Middle frontal gyrus (tissue), 1 donor: Measurements from ENCODE around the gene HOXC11.

ENCODE experiments used
- DNase-seq: peaks from one replicate; pipeline ENCODE4 v3.0.0-alpha.2; 2015; ENCODE audit warnings: low spot score; ENCODE audit errors: extremely low spot score

The HOXC11 gene

GRCh38 chr12:53984901-53985691, 12.2 kb downstream of the HOXC11 start, which contains the start of gene HOXC10:
TSS of gene HOXC10 (plus strand) at chr12:53985146. CDS start at chr12:53985260, 114 bp downstream.
- DNase-seq, result no peak

GRCh38 chr12:53985692-53985993, 12.7 kb downstream of the HOXC11 start:
- no peak for DNase-seq

DNA sequence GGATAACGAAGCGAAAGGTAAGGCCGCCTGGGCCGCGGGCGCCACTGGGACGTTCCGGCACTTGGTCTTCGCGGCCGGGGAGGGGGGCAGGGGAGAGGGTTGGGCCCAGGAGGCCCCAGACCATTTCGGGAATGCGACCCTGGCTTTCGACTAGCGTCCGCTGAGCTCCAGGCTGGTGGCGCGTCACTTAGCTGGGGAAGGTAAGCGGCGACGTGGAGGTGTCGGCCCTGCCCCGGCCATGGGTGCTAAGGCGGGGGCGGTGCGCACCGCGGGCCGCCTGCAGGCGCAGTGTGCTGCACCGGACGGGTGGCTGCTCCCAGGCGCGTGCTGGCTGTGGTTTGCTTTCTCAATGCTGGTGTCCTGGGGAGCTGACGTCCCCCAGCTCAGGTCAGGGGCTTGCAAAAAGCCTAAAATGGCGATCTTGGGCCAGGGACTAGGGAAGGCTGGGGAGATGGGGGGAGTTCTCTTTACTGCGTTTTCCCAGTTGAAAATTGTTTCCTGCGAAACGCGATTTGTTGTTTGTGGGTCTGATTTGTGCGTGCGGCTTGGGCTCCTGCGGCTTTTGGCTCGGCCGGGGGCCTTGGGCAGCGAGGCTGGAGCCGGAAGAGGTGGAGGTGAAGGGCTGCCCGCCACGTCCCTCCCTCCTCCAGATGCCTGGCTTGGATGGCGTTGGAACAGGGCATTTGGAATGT, 13.2 kb downstream of the HOXC11 start:
- DNase-seq, result no peak

GRCh38 chr12:53986686-53987483, 14.0 kb downstream of the HOXC11 start:
- no peak for DNase-seq

DNA sequence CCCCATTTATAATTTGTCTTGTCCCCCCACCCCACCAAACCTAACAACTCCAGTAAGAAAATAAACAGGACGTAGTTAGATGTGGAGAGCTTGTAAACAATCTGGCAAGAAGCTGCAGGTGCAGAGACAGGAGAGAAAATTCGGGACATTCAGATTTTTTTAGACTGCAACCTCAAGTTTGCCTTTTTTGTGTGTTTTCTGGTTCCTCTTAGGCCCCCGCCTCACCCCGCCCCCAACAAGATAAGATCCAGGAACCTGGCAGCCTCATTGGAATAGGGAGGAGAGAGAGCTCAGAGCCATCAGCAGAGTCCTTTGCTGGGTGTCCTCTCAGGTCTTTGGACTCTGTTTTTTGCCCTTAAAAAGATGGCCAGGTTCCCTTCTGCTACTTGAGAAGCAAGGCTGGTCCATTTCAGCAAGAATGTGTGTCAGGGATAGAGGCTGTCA, 14.9 kb downstream of the HOXC11 start:
- no peak for DNase-seq

DNA sequence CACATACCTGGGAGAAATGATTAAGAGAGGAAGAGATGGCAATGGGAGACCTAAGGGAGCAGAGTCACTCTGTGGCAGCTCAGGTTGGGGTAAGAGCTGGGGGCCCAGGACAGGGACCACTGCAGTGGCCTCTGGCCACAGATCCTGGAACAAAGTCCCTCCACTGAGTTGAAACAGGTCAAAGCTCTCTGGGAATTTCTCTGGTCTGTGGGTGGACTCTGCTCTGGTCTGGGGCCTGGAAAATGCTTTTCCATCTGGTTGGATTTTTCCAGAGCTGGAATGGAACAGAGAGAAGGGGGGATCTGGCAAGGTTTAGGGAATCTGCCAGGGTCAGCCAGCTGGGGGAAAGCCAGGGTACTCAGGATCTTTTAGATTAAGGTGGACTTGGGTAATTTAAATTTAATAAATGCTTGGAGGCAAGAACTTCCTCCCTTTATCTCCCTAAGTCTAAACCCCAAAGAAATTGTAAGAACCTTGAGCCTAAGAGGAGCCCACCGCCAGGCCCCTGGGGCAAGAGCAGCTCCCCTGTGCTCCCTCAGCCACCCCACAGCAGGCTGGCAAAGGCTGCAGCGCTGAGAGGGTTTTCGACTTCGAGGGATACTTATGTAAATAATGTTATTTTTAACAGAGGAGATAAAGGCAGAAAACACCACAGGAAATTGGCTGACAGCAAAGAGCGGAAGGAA, 15.8 kb downstream of the HOXC11 start:
- DNase-seq, result no peak

DNA sequence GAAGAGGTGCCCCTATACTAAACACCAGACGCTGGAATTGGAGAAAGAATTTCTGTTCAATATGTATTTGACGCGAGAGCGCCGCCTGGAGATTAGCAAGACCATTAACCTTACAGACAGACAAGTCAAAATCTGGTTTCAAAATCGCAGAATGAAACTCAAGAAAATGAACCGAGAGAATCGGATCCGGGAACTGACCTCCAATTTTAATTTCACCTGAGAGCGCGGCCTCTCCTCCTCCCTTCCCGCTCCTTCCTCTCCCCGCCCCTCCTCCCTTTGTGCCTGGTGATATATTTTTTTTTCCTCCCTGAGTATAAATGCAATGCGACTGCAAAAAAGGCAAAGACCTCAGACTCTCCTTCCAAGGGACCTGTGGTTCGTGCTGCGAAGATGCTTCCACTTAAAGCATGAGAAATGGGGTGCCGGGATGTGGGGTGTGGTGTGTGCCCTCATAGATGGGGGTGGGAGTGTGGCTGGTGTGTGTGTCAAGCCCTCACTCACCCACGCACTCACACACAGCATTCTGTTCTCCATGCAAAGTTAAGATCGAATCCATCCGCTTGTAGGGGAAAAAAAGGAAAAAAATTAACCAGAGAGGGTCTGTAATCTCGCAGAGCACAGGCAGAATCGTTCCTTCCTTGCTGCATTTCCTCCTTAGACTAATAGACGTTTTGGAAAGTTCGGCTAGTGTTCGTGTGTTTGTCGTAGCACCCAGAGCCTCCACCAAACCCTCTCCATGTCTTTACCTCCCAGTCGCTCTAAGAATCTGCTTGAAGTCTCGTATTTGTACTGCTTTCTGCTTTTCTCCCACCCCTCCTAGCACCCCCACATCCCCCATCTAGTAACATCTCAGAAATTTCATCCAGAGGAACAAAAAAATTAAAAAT, 16.5 kb downstream of the HOXC11 start:
- peak; percentile 5 for DNase-seq

GRCh38 chr12:53990311-53991076, 17.6 kb downstream of the HOXC11 start:
- no peak for DNase-seq

GRCh38 chr12:53991077-53991460, 18.1 kb downstream of the HOXC11 start:
- DNase-seq, result no peak

DNA sequence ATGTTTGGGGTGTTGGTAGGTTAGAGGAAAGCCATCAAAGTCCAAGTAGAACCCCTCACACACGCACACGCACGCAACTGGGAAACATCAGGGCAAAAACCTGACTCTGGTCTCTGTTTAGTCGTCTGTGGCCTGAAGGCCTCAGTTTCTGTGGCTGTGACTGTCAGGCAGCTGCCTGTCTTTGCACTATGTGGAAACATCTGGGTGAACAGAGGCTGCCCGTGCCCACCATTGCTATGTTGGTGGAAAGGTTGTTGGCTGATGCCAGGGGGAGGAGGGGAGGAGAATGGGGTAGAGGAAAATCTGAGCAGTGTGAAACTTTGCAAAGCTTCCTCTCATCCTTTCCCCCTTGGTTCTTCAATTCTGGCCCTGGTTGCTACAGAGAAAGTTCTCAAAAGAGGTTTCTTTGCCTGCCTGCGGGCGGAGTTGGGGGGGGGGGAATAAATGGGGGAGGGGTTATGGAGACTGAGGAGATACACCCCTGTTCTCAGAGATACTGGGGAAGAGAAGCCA, 19.5 kb downstream of the HOXC11 start:
- no peak for DNase-seq

- no peak for DNase-seq
These were observed 20.5 kb downstream of the HOXC11 start for GRCh38 chr12:53993162-53994008.

DNA sequence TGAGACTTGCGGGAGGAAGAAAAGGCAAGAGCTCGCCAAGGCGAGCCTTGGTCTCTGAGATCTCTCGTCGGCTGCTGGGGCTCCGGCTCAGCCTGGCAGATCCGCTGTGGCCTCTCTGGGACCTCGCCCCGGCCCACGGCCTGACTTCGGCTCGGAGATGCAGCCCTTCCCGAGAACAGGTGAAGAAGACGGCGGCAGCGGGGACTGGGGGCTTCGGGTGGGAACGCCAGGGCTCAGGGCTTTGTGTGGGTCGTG, 21.0 kb downstream of the HOXC11 start:
- DNase-seq, result no peak

- no peak for DNase-seq
These were observed 21.5 kb downstream of the HOXC11 start for GRCh38 chr12:53994264-53995001.

- DNase-seq, result no peak
These were observed 22.1 kb downstream of the HOXC11 start for GRCh38 chr12:53995002-53995377.

GRCh38 chr12:53995378-53996239, 22.7 kb downstream of the HOXC11 start:
- DNase-seq, result no peak

- DNase-seq, result no peak
These were observed 23.6 kb downstream of the HOXC11 start for GRCh38 chr12:53996240-53997203.
